Endothelial cell of umbilical vein (primary cell): Measurements from ENCODE around the gene SLC25A44. TPM values are rescaled to one million over a fixed set of nuclear protein-coding genes. Genes with fewer than 3 reads are reported as not detected.

Experiments used
- BruUV-seq: library from RNA; stranded (reverse); fragments of 400-500 nt; replicated peaks from 2 replicates; lab custom pipeline; 2021; lab: Mats Ljungman, UMichigan
- CTCF ChIA-PET: fragments of 300-600, 350-600 bp; sonication (Branson Sonifier 250); formaldehyde crosslinking; loops from one replicate; lab custom pipeline; 2021; ENCODE audit warnings: antibody characterized with exemption, inconsistent platforms; lab: Charles Lee
- POLR2A ChIA-PET: fragments of 300-600, 350-600 bp; sonication (Branson Sonifier 250); formaldehyde crosslinking; loops from one replicate; lab custom pipeline; 2021; ENCODE audit warnings: antibody characterized with exemption, inconsistent platforms; lab: Charles Lee
- DNase-seq: peaks from one replicate; pipeline ENCODE4 v3.0.0-alpha.2; 2011; ENCODE audit warnings: low read depth, low spot score
- FAIRE-seq: peaks from 2 replicates; lab custom pipeline; 2011; peaks lifted over from hg19 to GRCh38; lab: Jason Lieb, UNC
- H2AFZ ChIP-seq: 2 replicates; pipeline ENCODE4 v1.6.0; 2012; ENCODE audit warnings: low read depth, low read length, control low read depth, inconsistent platforms
- H3K27ac ChIP-seq: 2 replicates; pipeline ENCODE4 v1.5.1; 2011; ENCODE audit warnings: low read depth, mild to moderate bottlenecking, control low read depth, low read length, moderate library complexity; ENCODE audit not compliant: insufficient read depth
- H3K27me3 ChIP-seq, 2 experiments: 2 replicates each; pipeline versions ENCODE4 v1.6.0 to v1.6.1; 2011; ENCODE audit warnings: low read length in 2 of 2, mixed read lengths in 1 of 2; ENCODE audit not compliant: control insufficient read depth in 2 of 2, insufficient read depth in 2 of 2
- H3K36me3 ChIP-seq, 2 experiments: 2 replicates in 1 of 2; 3 replicates in 1 of 2; pipeline ENCODE4 v1.5.1; 2011; ENCODE audit warnings: low read length in 2 of 2, mild to moderate bottlenecking in 1 of 2, moderate library complexity in 1 of 2; ENCODE audit not compliant: control insufficient read depth in 2 of 2, insufficient read depth in 2 of 2; ENCODE audit errors: extremely low read depth in 1 of 2
- H3K4me1 ChIP-seq: 3 replicates; pipeline ENCODE4 v1.5.1; 2011; ENCODE audit warnings: mild to moderate bottlenecking, low read length; ENCODE audit not compliant: control insufficient read depth, insufficient read depth; ENCODE audit errors: extremely low read depth
- H3K4me2 ChIP-seq: 2 replicates; pipeline ENCODE4 v1.6.1; 2011; ENCODE audit warnings: low read length, control low read depth, mixed read lengths; ENCODE audit not compliant: insufficient read depth
- H3K4me3 ChIP-seq, 3 experiments: fragments of 200-600 bp in 1 of 3; sonication (generic), shearing (Covaris generic) in 1 of 3; replicated peaks in 1 of 3; 2 replicates each; pipeline ENCODE4 v1.5.1; 2011 to 2016; ENCODE audit warnings: control low read depth in 3 of 3, low read length in 3 of 3, mild to moderate bottlenecking in 2 of 3, inconsistent platforms in 1 of 3, low read depth in 1 of 3, moderate library complexity in 1 of 3; ENCODE audit not compliant: insufficient read depth in 1 of 3
- H3K79me2 ChIP-seq: 2 replicates; pipeline ENCODE4 v1.6.0; 2012; ENCODE audit warnings: low read length, inconsistent platforms; ENCODE audit not compliant: control insufficient read depth, insufficient read depth
- H3K9ac ChIP-seq: replicated peaks from 2 replicates; pipeline ENCODE3; 2011; ENCODE audit warnings: low read length, control low read depth; ENCODE audit not compliant: insufficient read depth; ENCODE audit errors: extremely low read depth
- H3K9me1 ChIP-seq: replicated peaks from 3 replicates; pipeline ENCODE4 v1.6.0; 2011; ENCODE audit warnings: mild to moderate bottlenecking, low read length; ENCODE audit not compliant: control insufficient read depth, insufficient read depth; ENCODE audit errors: extremely low read depth
- H3K9me3 ChIP-seq: replicated peaks from 2 replicates; pipeline ENCODE4 v1.5.1; 2012; ENCODE audit warnings: low read length, inconsistent platforms; ENCODE audit not compliant: control insufficient read depth, insufficient read depth
- H4K20me1 ChIP-seq: replicated peaks from 2 replicates; pipeline ENCODE3; 2011; ENCODE audit warnings: mild to moderate bottlenecking, low read length; ENCODE audit not compliant: control insufficient read depth, insufficient read depth; ENCODE audit errors: extremely low read depth
- CTCF ChIP-seq, 2 donors: IDR thresholded peaks; 1 replicate in 1 of 2; 2 replicates in 1 of 2; pipeline ENCODE4 v1.5.1; 2011; ENCODE audit warnings: low read length in 2 of 2, mild to moderate bottlenecking in 2 of 2, moderate library complexity in 2 of 2, control low read depth in 1 of 2, inconsistent platforms in 1 of 2, low read depth in 1 of 2; ENCODE audit not compliant: insufficient read depth in 1 of 2; ENCODE audit errors: extremely low read depth in 1 of 2
- EZH2 ChIP-seq: IDR thresholded peaks from 2 replicates; pipeline ENCODE4 v1.6.1; 2012; ENCODE audit warnings: borderline replicate concordance, low read depth, mild to moderate bottlenecking, moderate library complexity, low read length, inconsistent platforms; ENCODE audit not compliant: severe bottlenecking
- FOS ChIP-seq: IDR thresholded peaks from 2 replicates; pipeline ENCODE4 v1.6.1; 2011; ENCODE audit warnings: mild to moderate bottlenecking, low read length, moderate library complexity, borderline replicate concordance; ENCODE audit not compliant: insufficient read depth
- GATA2 ChIP-seq: IDR thresholded peaks from 2 replicates; pipeline ENCODE4 v1.7.0; 2011; ENCODE audit warnings: low read depth, mild to moderate bottlenecking, moderate library complexity, mixed read lengths, low read length; ENCODE audit not compliant: insufficient read length, insufficient read depth
- JUN ChIP-seq: IDR thresholded peaks from 2 replicates; pipeline ENCODE4 v1.6.1; 2011; ENCODE audit warnings: borderline replicate concordance, low read depth; ENCODE audit not compliant: insufficient read length, insufficient read depth
- MYC ChIP-seq: IDR thresholded peaks from one replicate; pipeline ENCODE4 v1.6.1; 2011; ENCODE audit warnings: mild to moderate bottlenecking, low read depth, low read length
- POLR2A ChIP-seq: IDR thresholded peaks from 2 replicates; pipeline ENCODE4 v1.6.1; 2012; ENCODE audit warnings: low read depth, mild to moderate bottlenecking, control low read depth, low read length
- POLR2AphosphoS5 ChIP-seq: IDR thresholded peaks from 2 replicates; pipeline ENCODE4 v1.6.1; 2012; ENCODE audit warnings: low read depth, mild to moderate bottlenecking, control low read depth, low read length, moderate library complexity; ENCODE audit not compliant: insufficient read depth
- dilution Hi-C: fragments of 300-500 bp; cut with MboI; formaldehyde crosslinking; loops from one replicate; pipeline ENCODE4 v1.15.0; 2019; ENCODE audit warnings: low sequenced_read_pairs; ENCODE audit not compliant: extremely low pct_ligation_motif_present
- intact Hi-C: fragments of 100-400 bp; cut with micrococcal nuclease; formaldehyde crosslinking; loops from one replicate; pipeline ENCODE4 v1.10.0; 2022
- polyA plus RNA-seq, 4 experiments: library from polyadenylated mRNA; depleted of rRNA in 3 of 4; stranded (reverse) in 3 of 4; unstranded in 1 of 4; fragments of >200 nt; gene quantifications; 2 replicates each; pipeline versions ENCODE4 v1.2.1 to v1.2.3, GENCODE V29; 2011 to 2012; ENCODE audit warnings: missing spikeins in 1 of 4
- total RNA-seq: library from RNA; stranded (reverse); gene quantifications from 2 replicates; pipeline ENCODE4 v1.2.3, GENCODE V29; 2021
- TF ChIP-seq, protein P1 (sequence below): IDR thresholded peaks from 2 replicates; pipeline ENCODE4 v1.6.1; 2011; ENCODE audit not compliant: insufficient read depth, insufficient read length

Gene SLC25A44
- total and polyA plus RNA-seq, 2 donors (not counting 3 experiments of a cell fraction or from before 2014, with no cell fraction given): 24.0 to 30.6 TPM

DNA sequence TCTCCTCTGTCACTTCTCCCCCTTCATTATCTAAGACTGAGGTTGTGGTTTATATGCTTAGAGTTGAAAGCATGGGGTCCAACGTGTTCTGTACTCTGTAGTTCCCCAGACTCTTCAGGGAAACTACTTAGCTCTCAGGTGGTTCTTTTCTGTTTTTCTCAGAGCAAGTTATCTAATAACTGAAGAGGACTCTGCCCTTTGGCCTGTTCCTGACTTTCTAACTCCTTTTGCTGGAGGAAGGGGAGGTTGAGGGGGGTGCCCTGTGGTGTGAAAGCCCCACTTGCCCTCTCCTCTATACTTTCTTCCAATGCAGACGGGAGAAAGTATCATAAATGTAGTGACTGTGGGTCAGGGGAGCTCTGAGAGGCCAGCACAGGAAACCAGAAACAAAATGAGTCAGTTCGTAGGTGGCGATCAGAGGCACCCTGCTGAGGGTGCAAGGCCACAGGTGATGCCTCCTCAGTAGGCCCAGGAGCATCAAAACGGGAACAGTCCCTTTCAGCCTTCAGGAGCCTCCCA lies 5.0 kb downstream of the SLC25A44 start:
- Histone ChIP-seq H3K9me1 (no peaks in the 10 kb centered on the region), H3K9me3 (no peaks in the 10 kb centered on the region), H4K20me1 (no peaks in the 10 kb centered on the region), H3K9ac (no peak overlapping the region), H3K79me2 (peaks cover 50% of the 10 kb centered on the region), H3K36me3 (peaks cover 3 to 6% of the 10 kb centered on the region in 2 experiments), H3K27me3 (no peaks in the 10 kb centered on the region), H2AFZ (no peak overlapping the region), H3K27ac (no peak overlapping the region), H3K4me2 (no peak overlapping the region), H3K4me1 (peaks cover 11% of the 10 kb centered on the region), H3K4me3 (no peak overlapping the region)
- TF ChIP-seq EZH2 (no peak), MYC (no peak), FOS (no peak), CTCF (IDR thresholded peaks at IDR 0.05; ENCODE audit: extremely low read depth in 1 of 2, insufficient read depth in 1 of 2, low read depth in 1 of 2, low read length in 2 of 2) (no peak), POLR2AphosphoS5 (no peak), POLR2A (no peak), GATA2 (no peak), JUN (no peak)
- TF ChIP-seq, protein P1, sequence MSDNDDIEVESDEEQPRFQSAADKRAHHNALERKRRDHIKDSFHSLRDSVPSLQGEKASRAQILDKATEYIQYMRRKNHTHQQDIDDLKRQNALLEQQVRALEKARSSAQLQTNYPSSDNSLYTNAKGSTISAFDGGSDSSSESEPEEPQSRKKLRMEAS: no peak
- dilution Hi-C loops (no loop called here), intact Hi-C loops (no loop called here)
- ChIA-PET POLR2A (no interaction called here), CTCF (interaction anchor here (3.9 kb wide), 1 partner anchor 26 kb away, joined by 17 read pairs; no protein-coding TSS in a partner anchor)
- DNase-seq (no peak), FAIRE-seq (no peak)
- no TSS peak for BruUV-seq
